ENCODE measurements around the gene BCHE.

BCHE gene

DNA sequence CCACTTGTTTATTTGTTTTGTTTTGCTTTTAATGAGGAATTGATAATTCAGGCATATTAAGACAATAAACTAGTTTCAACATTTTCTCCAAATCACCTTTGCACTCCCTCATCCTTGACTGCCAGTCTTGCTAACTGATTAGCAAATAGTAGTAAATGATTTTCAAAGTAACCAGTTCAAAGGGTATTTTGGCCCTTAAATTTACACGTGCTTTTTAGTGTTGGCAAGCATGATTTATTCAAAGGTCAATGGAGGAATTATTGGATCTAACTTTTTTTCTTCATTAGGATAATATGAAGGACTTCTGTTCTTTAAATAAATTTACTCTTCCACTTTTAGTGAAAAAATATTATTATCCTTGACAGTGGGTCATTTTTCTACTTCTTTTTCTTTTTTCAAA, 53.8 kb downstream of the BCHE start:
- H3K27me3 ChIP-seq (ENCODE audit: control insufficient read depth in 1 of 2, insufficient read depth in 2 of 2, low read length in 2 of 2) = no peaks in the 10 kb centered on the region
- no peaks in the 10 kb centered on the region for H3K36me3 ChIP-seq (ENCODE audit: insufficient read depth, low read length)
- H3K27ac ChIP-seq (ENCODE audit: low read depth, low read length) = no peak overlapping the region

DNA sequence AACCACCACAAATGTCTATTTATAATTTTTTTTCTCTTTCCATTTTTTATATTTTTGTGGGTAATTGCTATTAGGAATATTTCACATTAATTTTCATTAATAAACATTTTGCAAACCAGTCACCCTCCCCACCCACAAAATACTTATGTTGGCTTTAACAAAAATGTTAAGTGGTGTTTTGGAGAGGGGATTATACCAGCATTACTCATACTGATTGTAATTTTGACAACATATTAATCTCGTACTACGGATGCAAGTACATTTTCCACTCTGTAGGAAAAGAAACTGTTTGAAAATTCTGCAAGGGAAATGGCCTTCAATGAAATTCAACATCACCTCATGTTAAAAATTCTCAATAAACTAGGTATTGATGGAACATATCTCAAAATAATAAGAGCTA, 58.3 kb downstream of the BCHE start:
- Histone ChIP-seq H3K27me3 (ENCODE audit: control insufficient read depth in 1 of 2, insufficient read depth in 2 of 2, low read length in 2 of 2) (no peaks in the 10 kb centered on the region), H3K36me3 (ENCODE audit: insufficient read depth, low read length) (no peaks in the 10 kb centered on the region), H3K27ac (ENCODE audit: low read depth, low read length) (no peak overlapping the region), H3K9me3 (ENCODE audit: low read length) (no peaks in the 10 kb centered on the region), H3K4me1 (ENCODE audit: insufficient read depth, low read length) (no peaks in the 10 kb centered on the region), H3K4me3 (ENCODE audit: low read depth in 1 of 2, low read length in 2 of 2) (no peak overlapping the region), H3K9ac (ENCODE audit: low read length) (no peak overlapping the region)

More for the DNA sequence above, 53.8 kb downstream of the BCHE start:
- Histone ChIP-seq H3K9ac (ENCODE audit: low read length) (no peak overlapping the region), H3K4me1 (ENCODE audit: insufficient read depth, low read length) (peaks cover 4% of the 10 kb centered on the region), H3K4me3 (ENCODE audit: low read depth in 1 of 2, low read length in 2 of 2) (no peak overlapping the region), H3K9me3 (ENCODE audit: low read length) (no peaks in the 10 kb centered on the region)

GRCh38 chr3:165778456-165778855, 58.8 kb downstream of the BCHE start:
- Histone ChIP-seq H3K9ac (ENCODE audit: low read length) (no peak overlapping the region), H3K36me3 (ENCODE audit: insufficient read depth, low read length) (no peaks in the 10 kb centered on the region), H3K4me1 (ENCODE audit: insufficient read depth, low read length) (no peaks in the 10 kb centered on the region), H3K4me3 (ENCODE audit: low read depth in 1 of 2, low read length in 2 of 2) (no peak overlapping the region), H3K9me3 (ENCODE audit: low read length) (no peaks in the 10 kb centered on the region), H3K27ac (ENCODE audit: low read depth, low read length) (no peak overlapping the region), H3K27me3 (ENCODE audit: control insufficient read depth in 1 of 2, insufficient read depth in 2 of 2, low read length in 2 of 2) (no peaks in the 10 kb centered on the region)

DNA sequence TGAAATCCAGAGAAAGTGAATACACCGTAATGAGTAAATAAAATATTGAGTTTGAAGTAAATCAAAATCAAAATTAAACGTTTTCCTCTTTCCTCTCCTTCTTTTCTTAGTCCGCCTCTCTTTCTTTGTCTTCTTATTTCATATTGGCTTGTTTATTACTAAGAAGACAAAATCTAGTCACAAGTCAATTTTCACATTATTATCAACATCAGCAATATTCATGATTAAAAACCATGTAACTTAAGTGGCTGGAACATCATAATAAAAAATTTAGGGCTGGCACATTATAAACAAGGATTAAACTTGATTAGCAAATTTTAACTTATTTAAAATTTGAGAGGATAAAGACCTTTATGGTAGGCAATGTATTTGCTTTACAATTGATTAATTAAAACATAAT, 61.4 kb downstream of the BCHE start:
- H3K27me3 ChIP-seq (ENCODE audit: control insufficient read depth in 1 of 2, insufficient read depth in 2 of 2, low read length in 2 of 2) = no peaks in the 10 kb centered on the region
- H3K4me1 ChIP-seq (ENCODE audit: insufficient read depth, low read length) = no peaks in the 10 kb centered on the region
- no peaks in the 10 kb centered on the region for H3K9me3 ChIP-seq (ENCODE audit: low read length)
- no peaks in the 10 kb centered on the region for H3K36me3 ChIP-seq (ENCODE audit: insufficient read depth, low read length)
- no peak overlapping the region for H3K9ac ChIP-seq (ENCODE audit: low read length)
- no peak overlapping the region for H3K4me3 ChIP-seq (ENCODE audit: low read depth in 1 of 2, low read length in 2 of 2)
- no peak overlapping the region for H3K27ac ChIP-seq (ENCODE audit: low read depth, low read length)

- no peak overlapping the region for H3K27ac ChIP-seq (ENCODE audit: low read depth, low read length)
- H3K36me3 ChIP-seq (ENCODE audit: insufficient read depth, low read length) = no peaks in the 10 kb centered on the region
- no peaks in the 10 kb centered on the region for H3K27me3 ChIP-seq (ENCODE audit: control insufficient read depth in 1 of 2, insufficient read depth in 2 of 2, low read length in 2 of 2)
- H3K9ac ChIP-seq (ENCODE audit: low read length) = no peak overlapping the region
- no peak overlapping the region for H3K4me3 ChIP-seq (ENCODE audit: low read depth in 1 of 2, low read length in 2 of 2)
- H3K4me1 ChIP-seq (ENCODE audit: insufficient read depth, low read length) = no peaks in the 10 kb centered on the region
- H3K9me3 ChIP-seq (ENCODE audit: low read length) = no peaks in the 10 kb centered on the region
Measured at GRCh38 chr3:165770781-165771180, 66.4 kb downstream of the BCHE start.

- H3K4me3 ChIP-seq (ENCODE audit: low read depth in 1 of 2, low read length in 2 of 2) = no peak overlapping the region
- H3K9me3 ChIP-seq (ENCODE audit: low read length) = no peaks in the 10 kb centered on the region
- no peak overlapping the region for H3K27ac ChIP-seq (ENCODE audit: low read depth, low read length)
- H3K36me3 ChIP-seq (ENCODE audit: insufficient read depth, low read length) = no peaks in the 10 kb centered on the region
- H3K4me1 ChIP-seq (ENCODE audit: insufficient read depth, low read length) = no peaks in the 10 kb centered on the region
- no peaks in the 10 kb centered on the region for H3K27me3 ChIP-seq (ENCODE audit: control insufficient read depth in 1 of 2, insufficient read depth in 2 of 2, low read length in 2 of 2)
- no peak overlapping the region for H3K9ac ChIP-seq (ENCODE audit: low read length)
Measured at GRCh38 chr3:165768680-165769079, 68.5 kb downstream of the BCHE start.

DNA sequence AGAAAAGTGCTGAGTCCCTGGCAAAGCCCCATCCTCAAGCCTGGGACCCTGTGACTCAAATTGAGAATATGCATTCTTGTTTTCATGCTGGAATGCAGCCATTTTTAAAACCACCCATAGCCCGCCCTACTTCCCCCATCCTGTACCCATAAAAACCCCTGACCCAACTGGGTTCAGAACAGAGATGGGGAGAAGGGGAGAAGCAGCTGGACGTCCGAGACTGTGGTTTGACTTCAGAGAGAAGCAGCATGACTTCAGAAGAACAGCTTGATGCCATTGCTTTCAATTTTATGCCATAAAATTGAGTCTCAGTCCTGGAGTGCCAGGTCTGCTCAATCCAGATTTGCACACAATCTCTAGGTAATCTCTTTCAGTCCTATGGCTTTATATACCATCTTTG, 78.2 kb downstream of the BCHE start:
- H3K36me3 ChIP-seq (ENCODE audit: insufficient read depth, low read length) = no peaks in the 10 kb centered on the region
- H3K9ac ChIP-seq (ENCODE audit: low read length) = no peak overlapping the region
- peaks cover under 1% of the 10 kb centered on the region for H3K4me1 ChIP-seq (ENCODE audit: insufficient read depth, low read length)
- no peak overlapping the region for H3K4me3 ChIP-seq (ENCODE audit: low read depth in 1 of 2, low read length in 2 of 2)
- H3K27me3 ChIP-seq (ENCODE audit: control insufficient read depth in 1 of 2, insufficient read depth in 2 of 2, low read length in 2 of 2) = no peaks in the 10 kb centered on the region
- H3K9me3 ChIP-seq (ENCODE audit: low read length) = no peaks in the 10 kb centered on the region
- H3K27ac ChIP-seq (ENCODE audit: low read depth, low read length) = no peak overlapping the region

- peaks cover 14% of the 10 kb centered on the region for H3K4me1 ChIP-seq (ENCODE audit: insufficient read depth, low read length)
- no peak overlapping the region for H3K4me3 ChIP-seq (ENCODE audit: low read depth in 1 of 2, low read length in 2 of 2)
- H3K9me3 ChIP-seq (ENCODE audit: low read length) = no peaks in the 10 kb centered on the region
- H3K27ac ChIP-seq (ENCODE audit: low read depth, low read length) = no peak overlapping the region
- H3K36me3 ChIP-seq (ENCODE audit: insufficient read depth, low read length) = no peaks in the 10 kb centered on the region
- H3K27me3 ChIP-seq (ENCODE audit: control insufficient read depth in 1 of 2, insufficient read depth in 2 of 2, low read length in 2 of 2) = no peaks in the 10 kb centered on the region
- no peak overlapping the region for H3K9ac ChIP-seq (ENCODE audit: low read length)
Measured at GRCh38 chr3:165755571-165755970, 81.7 kb downstream of the BCHE start.

DNA sequence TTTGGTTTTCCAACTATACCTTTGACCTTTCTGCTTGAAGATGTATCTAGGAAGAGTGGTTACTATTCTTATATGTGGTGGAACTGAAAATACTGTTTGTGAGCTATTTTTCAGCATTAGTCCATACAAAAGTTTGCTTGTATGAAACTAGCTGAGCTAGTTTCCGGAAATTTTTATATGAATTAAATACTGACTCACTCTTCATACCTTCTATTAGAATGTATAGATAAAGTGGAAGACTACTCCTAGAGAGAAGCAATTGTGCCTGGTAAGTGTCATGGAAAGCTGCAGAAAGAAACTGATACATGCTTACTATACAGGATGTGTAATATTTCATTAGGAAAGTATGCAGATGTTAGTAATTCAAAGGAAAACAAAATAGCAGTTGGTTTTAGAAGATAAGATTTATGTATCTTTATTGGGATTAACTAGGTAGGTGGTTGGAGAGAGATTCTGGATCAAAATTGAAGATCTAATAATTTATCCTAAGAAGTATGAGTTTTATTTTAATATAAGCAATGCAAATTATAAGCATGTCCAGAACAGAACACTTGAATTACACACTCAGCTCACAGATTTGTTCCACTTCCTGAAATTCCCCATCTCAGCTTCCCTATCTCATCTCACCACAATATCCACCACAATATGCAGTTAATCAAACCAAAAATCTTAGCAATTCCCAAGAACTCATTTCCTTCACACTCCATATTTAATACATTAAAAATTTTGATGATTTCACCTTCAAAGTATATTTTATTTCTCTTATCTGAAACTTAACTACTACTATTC, 82.8 kb downstream of the BCHE start:
- no peaks in the 10 kb centered on the region for H3K36me3 ChIP-seq (ENCODE audit: insufficient read depth, low read length)
- no peak overlapping the region for H3K9ac ChIP-seq (ENCODE audit: low read length)
- H3K9me3 ChIP-seq (ENCODE audit: low read length) = no peaks in the 10 kb centered on the region
- H3K4me1 ChIP-seq (ENCODE audit: insufficient read depth, low read length) = peaks cover 14% of the 10 kb centered on the region
- no peak overlapping the region for H3K4me3 ChIP-seq (ENCODE audit: low read depth in 1 of 2, low read length in 2 of 2)
- H3K27me3 ChIP-seq (ENCODE audit: control insufficient read depth in 1 of 2, insufficient read depth in 2 of 2, low read length in 2 of 2) = no peaks in the 10 kb centered on the region
- H3K27ac ChIP-seq (ENCODE audit: low read depth, low read length) = no peak overlapping the region

- Histone ChIP-seq H3K27me3 (ENCODE audit: control insufficient read depth in 1 of 2, insufficient read depth in 2 of 2, low read length in 2 of 2) (no peaks in the 10 kb centered on the region), H3K9me3 (ENCODE audit: low read length) (no peaks in the 10 kb centered on the region), H3K36me3 (ENCODE audit: insufficient read depth, low read length) (no peaks in the 10 kb centered on the region), H3K4me1 (ENCODE audit: insufficient read depth, low read length) (peaks cover 18% of the 10 kb centered on the region), H3K4me3 (ENCODE audit: low read depth in 1 of 2, low read length in 2 of 2) (no peak overlapping the region), H3K27ac (ENCODE audit: low read depth, low read length) (no peak overlapping the region), H3K9ac (ENCODE audit: low read length) (no peak overlapping the region)
Measured at GRCh38 chr3:165753560-165753959, 83.7 kb downstream of the BCHE start.

DNA sequence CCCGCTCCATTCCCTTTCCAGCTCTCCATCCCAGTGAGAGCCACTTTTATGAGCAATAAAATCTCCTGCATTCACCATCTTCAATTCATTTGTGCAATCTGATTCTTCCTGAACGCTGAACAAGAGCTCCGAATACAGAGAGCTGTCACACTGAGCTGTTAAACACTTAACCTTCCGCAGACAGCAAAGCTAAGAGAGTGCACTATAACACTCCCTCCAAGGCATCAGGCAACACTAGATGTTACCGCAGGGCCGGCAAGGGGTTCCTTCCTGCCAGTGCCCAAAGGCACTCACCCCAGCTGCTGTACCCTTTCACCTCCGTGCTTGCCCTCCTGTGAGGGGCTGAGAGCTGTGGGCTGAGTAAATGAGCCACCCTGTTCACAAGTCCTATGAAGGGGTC, 85.6 kb downstream of the BCHE start:
- Histone ChIP-seq H3K9ac (ENCODE audit: low read length) (no peak overlapping the region), H3K27ac (ENCODE audit: low read depth, low read length) (no peak overlapping the region), H3K36me3 (ENCODE audit: insufficient read depth, low read length) (no peaks in the 10 kb centered on the region), H3K27me3 (ENCODE audit: control insufficient read depth in 1 of 2, insufficient read depth in 2 of 2, low read length in 2 of 2) (no peaks in the 10 kb centered on the region), H3K9me3 (ENCODE audit: low read length) (no peaks in the 10 kb centered on the region), H3K4me3 (ENCODE audit: low read depth in 1 of 2, low read length in 2 of 2) (no peak overlapping the region), H3K4me1 (ENCODE audit: insufficient read depth, low read length) (peaks cover 18% of the 10 kb centered on the region)

GRCh38 chr3:165749821-165750220, 87.4 kb downstream of the BCHE start:
- Histone ChIP-seq H3K27ac (ENCODE audit: low read depth, low read length) (no peak overlapping the region), H3K27me3 (ENCODE audit: control insufficient read depth in 1 of 2, insufficient read depth in 2 of 2, low read length in 2 of 2) (no peaks in the 10 kb centered on the region), H3K36me3 (ENCODE audit: insufficient read depth, low read length) (no peaks in the 10 kb centered on the region), H3K9ac (ENCODE audit: low read length) (no peak overlapping the region), H3K9me3 (ENCODE audit: low read length) (no peaks in the 10 kb centered on the region), H3K4me1 (ENCODE audit: insufficient read depth, low read length) (peaks cover 18% of the 10 kb centered on the region), H3K4me3 (ENCODE audit: low read depth in 1 of 2, low read length in 2 of 2) (no peak overlapping the region)
